Measurements from ENCODE around the gene NCK2. TPM values are rescaled to one million over a fixed set of nuclear protein-coding genes. Genes with fewer than 3 reads are reported as not detected.

NCK2 gene
- total RNA-seq, 1 experiment from 2014 or later, result 26.7 TPM

- TF ChIP-seq YY1 (IDR thresholded peaks at IDR 0.05; ENCODE audit: extremely low read depth, insufficient replicate concordance, low read depth, low read length) (no peak), ZNF274 (IDR thresholded peaks at IDR 0.05; ENCODE audit: low read depth, low read length) (no peak)
These were observed 92.4 kb downstream of the NCK2 start (continued) for GRCh38 chr2:105836840-105837692.

DNA sequence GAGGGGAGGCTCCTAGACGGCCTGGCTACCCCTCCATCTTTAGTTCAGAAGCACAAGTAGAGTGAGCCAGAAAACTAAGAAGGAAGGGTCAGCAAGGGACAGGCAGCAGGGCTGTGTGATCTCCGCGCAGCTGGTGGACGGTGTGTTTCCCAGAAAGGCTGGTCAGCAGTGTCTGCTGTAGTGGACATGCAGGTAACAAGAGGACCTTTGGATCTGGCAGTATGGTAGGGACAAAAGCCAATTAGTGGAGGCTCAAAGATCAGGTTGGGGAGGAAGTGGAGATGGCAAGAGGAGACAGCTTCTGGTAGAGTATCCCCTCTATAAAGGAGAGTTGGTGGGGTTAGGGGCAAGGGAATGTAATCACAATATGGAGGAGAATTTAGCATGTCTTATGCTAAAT, 95.1 kb downstream of the NCK2 start:
- H3K36me3 ChIP-seq (ENCODE audit: control insufficient read depth in 1 of 2, insufficient read depth in 2 of 2, low read length in 2 of 2), result no peaks in the 10 kb centered on the region
- H3K4me3 ChIP-seq (replicated peaks in 1 of 2; ENCODE audit: low read depth in 1 of 2, low read length in 2 of 2), result no peak overlapping the region
- RAD21 ChIA-PET (ENCODE audit: low non-redundant PET in 1 of 2, low total read pairs in 2 of 2, uncharacterized antibody in 2 of 2, unreplicated experiment in 2 of 2), result no interaction called here
- H4K20me1 ChIP-seq (ENCODE audit: insufficient read depth), result no peaks in the 10 kb centered on the region
- H3K27me3 ChIP-seq (ENCODE audit: insufficient read depth, low read length), result no peaks in the 10 kb centered on the region
- H3K4me1 ChIP-seq (ENCODE audit: control insufficient read depth in 1 of 2, insufficient read depth in 2 of 2, low read length in 2 of 2), result peaks cover 8 to 10% of the 10 kb centered on the region in 2 experiments
- no peak for DNase-seq (ENCODE audit: low read depth, low spot score)
- no peaks in the 10 kb centered on the region for H3K9me3 ChIP-seq (ENCODE audit: control insufficient read depth in 1 of 2, insufficient read depth in 1 of 2, low read depth in 1 of 2, low read length in 2 of 2)
- H3K4me2 ChIP-seq (ENCODE audit: low read length), result no peak overlapping the region
- H3K9ac ChIP-seq (ENCODE audit: low read length), result no peak overlapping the region
- no peaks in the 10 kb centered on the region for H3K9me2 ChIP-seq (ENCODE audit: insufficient read depth)
- H2AFZ ChIP-seq (ENCODE audit: low read depth, low read length, poor library complexity, severe bottlenecking), result no peak overlapping the region
- no TSS peak for BruUV-seq (replicated peaks)
- CTCF ChIA-PET, result no interaction called here
- TF ChIP-seq, protein P1, sequence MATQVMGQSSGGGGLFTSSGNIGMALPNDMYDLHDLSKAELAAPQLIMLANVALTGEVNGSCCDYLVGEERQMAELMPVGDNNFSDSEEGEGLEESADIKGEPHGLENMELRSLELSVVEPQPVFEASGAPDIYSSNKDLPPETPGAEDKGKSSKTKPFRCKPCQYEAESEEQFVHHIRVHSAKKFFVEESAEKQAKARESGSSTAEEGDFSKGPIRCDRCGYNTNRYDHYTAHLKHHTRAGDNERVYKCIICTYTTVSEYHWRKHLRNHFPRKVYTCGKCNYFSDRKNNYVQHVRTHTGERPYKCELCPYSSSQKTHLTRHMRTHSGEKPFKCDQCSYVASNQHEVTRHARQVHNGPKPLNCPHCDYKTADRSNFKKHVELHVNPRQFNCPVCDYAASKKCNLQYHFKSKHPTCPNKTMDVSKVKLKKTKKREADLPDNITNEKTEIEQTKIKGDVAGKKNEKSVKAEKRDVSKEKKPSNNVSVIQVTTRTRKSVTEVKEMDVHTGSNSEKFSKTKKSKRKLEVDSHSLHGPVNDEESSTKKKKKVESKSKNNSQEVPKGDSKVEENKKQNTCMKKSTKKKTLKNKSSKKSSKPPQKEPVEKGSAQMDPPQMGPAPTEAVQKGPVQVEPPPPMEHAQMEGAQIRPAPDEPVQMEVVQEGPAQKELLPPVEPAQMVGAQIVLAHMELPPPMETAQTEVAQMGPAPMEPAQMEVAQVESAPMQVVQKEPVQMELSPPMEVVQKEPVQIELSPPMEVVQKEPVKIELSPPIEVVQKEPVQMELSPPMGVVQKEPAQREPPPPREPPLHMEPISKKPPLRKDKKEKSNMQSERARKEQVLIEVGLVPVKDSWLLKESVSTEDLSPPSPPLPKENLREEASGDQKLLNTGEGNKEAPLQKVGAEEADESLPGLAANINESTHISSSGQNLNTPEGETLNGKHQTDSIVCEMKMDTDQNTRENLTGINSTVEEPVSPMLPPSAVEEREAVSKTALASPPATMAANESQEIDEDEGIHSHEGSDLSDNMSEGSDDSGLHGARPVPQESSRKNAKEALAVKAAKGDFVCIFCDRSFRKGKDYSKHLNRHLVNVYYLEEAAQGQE (IDR thresholded peaks at IDR 0.05; ENCODE audit: low read depth), result no peak
- no peak for TF ChIP-seq RAD21 (IDR thresholded peaks at IDR 0.05; ENCODE audit: low read depth)
- TF ChIP-seq EGR1 (IDR thresholded peaks at IDR 0.05; ENCODE audit: low read depth), result no peak
- no peak for TF ChIP-seq ATF3 (IDR thresholded peaks at IDR 0.05)
- no peak for TF ChIP-seq TCF7L2 (IDR thresholded peaks at IDR 0.05; ENCODE audit: borderline replicate concordance, extremely low read depth, insufficient read depth, insufficient read length)
- no peak for TF ChIP-seq FOSL1 (IDR thresholded peaks at IDR 0.05; ENCODE audit: low read depth)
- TF ChIP-seq CBX3 (IDR thresholded peaks at IDR 0.05; ENCODE audit: low read depth), result no peak
- TF ChIP-seq EZH2phosphoT487 (IDR thresholded peaks at IDR 0.05; ENCODE audit: borderline replicate concordance), result no peak
- TF ChIP-seq ZBTB33 (IDR thresholded peaks at IDR 0.05; ENCODE audit: extremely low read depth, insufficient replicate concordance, low read length), result no peak
- no peak for TF ChIP-seq EZH2 (IDR thresholded peaks at IDR 0.05)
- no peak for TF ChIP-seq POLR2AphosphoS5 (IDR thresholded peaks at IDR 0.05; ENCODE audit: low read depth, low read length)
- TF ChIP-seq ELF1 (IDR thresholded peaks at IDR 0.05; ENCODE audit: borderline replicate concordance, low read depth), result no peak
- no peak for TF ChIP-seq YY1 (IDR thresholded peaks at IDR 0.05; ENCODE audit: extremely low read depth, insufficient replicate concordance, low read depth, low read length)
- no peak overlapping the region for H3K27ac ChIP-seq (ENCODE audit: low read depth, low read length)
- intact Hi-C loops (cut with micrococcal nuclease), result no loop called here
- POLR2A ChIA-PET, result no interaction called here
- H3K79me2 ChIP-seq (ENCODE audit: insufficient read depth, low read length), result peaks cover 36% of the 10 kb centered on the region
- no peak for ATAC-seq
